Ureter (tissue), 1 donor: ENCODE measurements around the gene CAMK1D. TPM values are rescaled to one million over a fixed set of nuclear protein-coding genes. Genes with fewer than 3 reads are reported as not detected.

Experiments used
- DNase-seq: peaks from one replicate; pipeline ENCODE4 v3.0.0-alpha.2; 2020; ENCODE audit warnings: low spot score
- total RNA-seq: library from RNA; stranded (reverse); gene quantifications from one replicate; pipeline ENCODE4 v1.2.4, GENCODE V29; 2023
- donor health status: DM: yes; HTN: yes; CAD: no.

The CAMK1D gene
- total RNA-seq, 1 donor from 2014 or later, result 25.4 TPM

DNA sequence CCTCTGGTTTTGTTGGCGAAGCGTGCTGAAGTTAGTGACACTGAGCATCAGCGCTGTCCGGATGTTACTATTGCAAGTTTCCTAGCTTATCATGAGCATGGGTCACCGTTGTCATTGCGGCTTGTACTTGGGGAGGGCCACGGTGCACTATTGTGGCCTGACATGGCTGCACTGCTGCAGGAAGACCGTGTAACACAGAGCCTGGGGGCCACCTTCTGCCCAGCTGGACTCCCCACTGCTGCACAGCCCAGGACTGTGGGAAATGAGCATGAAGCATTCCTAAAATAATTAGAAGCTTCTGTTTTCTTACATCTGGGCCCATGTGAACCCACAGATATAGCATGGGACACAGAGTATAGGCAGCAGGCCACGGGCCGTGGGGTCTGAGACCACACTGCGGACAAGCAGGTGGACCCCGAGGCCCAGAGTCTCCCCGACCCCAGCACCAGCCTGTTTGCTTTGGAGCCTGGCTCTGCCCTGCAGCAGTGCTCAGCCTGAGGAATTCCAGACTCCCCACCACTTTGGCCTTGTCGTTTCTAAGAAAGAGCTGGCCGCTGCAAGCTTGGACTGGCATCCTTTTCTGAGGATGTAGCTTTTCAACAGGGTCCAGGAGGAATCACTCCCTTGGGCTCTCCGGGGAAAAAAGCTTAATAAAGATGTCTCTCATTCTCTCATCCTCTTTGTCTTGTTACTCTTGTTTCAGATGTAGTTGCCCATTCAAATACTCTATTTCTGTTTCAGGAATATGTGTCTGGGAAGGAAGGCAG is 473.0 kb downstream of the CAMK1D start:
- DNase-seq, result no peak

DNA sequence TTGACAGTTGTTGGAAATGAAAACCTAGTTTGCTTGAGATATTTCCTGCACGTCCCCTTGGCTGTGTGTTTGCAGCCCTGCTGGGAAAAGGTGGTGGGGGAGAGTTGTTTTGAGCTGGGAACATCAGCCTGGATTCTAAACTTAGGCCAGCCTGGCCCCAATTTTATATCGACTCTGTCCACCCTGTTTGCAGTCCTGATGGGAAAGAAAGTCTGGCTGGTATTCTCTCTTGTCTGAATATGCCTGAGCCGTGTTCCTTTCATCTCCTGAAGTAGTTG is 473.5 kb downstream of the CAMK1D start:
- DNase-seq, result no peak

DNA sequence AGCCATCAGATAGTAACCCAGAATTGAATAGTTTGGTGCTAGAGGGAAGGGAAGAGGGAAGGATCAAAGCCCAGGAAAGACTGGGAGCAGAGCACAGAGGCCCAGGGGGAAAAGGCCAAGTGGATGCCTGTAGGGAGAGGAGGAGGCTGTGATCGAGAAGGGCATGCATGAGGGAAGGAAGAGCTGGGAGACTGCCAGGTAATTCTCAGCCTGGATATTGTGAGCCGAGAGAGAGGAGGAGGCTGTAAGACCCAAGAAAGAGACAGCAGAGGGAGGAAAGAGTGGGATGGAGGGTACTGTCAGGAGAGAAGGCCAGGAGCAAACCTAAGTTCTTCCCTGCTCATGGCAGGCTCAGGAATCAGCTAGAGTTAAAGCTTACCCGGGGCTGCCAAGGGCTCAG is 474.0 kb downstream of the CAMK1D start:
- DNase-seq, result no peak

DNA sequence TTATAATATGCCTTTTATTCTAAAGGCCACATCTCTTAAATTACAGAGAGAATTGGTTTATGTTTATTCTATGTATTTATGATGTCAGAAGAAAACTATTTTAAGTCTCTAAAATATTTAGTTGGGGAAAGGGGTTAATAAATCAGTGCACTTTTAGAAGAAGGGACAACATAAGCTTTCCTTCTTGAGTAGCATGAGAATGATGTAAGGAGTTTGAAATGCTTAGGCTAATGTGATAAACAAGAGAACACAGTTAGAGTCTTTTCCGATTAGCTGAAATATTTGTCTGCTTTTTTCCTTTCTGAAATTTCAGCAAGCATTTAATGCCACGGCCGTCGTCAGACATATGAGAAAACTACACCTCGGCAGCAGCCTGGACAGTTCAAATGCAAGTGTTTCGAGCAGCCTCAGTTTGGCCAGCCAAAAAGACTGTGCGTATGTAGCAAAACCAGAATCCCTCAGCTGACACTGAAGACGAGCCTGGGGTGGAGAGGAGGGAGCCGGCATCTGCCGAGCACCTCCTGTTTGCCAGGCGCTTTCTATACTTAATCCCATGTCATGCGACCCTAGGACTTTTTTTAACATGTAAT is 476.0 kb downstream of the CAMK1D start:
- DNase-seq, result no peak

DNA sequence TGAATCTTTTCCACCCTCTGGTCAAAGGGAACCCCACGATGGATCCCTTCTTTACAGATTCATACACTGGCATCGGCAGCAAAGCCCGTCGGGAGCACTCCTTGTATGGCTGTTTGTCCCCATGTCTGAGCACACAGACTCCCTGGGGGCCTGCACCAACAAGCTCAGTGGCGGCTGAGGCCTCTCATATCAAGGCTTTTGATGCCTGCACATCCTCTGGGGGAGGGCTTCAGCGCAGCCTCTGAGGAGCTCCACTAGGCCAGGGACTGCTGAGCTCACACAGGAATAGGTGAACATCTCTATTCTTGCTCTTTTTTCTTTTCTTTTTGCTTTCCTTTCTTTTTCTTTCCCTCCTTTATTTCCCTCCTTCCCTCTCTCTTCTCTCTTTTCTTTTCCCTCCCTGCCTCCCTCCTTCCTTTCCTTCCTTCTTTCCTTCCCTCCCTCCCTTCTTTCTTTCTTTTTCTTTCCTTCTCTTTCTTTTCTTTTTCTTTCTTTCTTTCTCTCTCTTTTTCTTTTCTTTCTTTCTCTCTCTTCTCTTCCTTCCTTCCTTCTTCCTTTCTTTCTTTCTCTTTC is 477.5 kb downstream of the CAMK1D start:
- DNase-seq, result no peak

DNA sequence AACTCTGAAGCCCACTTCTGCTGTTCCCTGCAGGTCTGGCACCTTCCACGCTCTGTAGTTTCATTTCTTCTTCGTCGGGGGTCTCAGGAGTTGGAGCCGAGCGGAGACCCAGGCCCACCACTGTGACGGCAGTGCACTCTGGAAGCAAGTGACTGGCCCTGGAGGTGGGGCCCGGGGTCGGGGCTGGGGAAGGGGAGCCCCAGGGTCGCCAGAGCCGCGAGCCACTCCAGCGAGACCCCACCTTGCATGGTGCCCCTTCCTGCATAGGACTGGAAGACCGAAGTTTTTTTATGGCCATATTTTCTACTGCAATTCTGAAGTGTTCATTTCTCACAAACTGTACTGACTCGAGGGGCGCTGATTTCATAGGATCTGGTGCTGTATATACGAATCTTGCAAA is 479.4 kb downstream of the CAMK1D start:
- no peak for DNase-seq

DNA sequence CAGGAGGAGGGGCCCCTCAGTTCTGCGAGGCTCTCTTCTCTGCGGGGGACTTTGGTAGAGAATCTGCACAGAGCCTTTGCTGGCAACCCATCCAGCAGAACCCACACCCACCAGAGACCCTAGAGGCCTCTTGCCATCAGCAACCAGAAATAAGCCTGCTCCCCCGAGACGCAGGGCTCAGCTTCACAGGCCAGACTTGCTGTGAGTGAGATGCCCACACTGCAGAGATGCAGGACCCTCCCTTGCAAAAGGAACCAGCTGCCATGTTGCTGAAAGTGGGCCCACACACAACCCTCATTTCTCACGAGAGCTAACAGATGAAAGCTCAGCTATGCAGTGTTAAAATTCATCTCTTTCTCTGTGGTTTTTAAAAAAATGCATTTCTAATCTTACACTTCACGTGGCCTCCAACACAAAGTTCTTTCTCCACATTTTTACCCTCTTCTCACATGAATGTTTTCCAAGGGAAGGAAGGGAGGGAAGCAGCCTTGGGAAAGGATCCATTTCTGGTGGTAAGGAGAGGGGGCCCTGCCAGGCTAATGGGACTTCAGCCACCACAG is 480.6 kb downstream of the CAMK1D start:
- DNase-seq, result no peak

DNA sequence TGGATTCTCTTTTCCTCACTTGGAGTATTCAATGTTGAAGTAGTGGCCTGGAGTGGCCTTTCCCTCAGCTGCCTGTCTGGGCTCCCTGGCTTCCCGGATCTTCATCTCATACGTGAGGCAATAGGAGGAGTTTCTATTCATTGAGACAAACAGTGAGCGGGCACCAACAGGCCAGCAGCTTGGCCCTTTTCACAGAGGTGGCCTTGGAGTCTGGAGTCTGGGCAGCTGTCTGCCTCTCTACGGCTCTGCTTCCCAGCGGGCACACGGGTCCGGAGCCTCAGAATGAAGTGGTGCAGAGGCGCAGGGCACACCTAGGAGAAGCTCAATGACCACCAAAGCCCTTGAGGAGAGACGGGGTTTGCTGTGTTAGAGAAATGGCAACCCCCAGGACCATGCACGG is 482.7 kb downstream of the CAMK1D start:
- DNase-seq, result no peak

DNA sequence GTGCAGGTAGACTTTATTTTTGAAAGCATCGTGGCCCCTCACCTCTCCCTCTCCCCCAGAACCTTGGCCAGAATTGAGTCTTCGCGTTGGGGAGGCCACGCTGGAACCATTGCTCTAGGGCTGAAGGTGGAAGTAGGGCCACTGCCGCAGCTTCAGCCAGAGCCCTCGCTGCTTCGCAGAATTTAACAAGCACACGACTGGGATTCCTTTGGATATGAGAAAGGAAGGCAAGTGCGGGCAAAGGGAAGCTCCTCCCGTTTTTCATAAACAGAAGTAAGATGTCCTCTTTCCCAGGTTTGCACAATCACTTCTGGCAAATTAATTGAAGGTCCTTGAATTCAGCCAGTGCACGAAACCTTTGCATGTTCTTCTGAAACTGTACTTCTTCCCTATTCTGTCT is 484.1 kb downstream of the CAMK1D start:
- DNase-seq, result no peak

DNA sequence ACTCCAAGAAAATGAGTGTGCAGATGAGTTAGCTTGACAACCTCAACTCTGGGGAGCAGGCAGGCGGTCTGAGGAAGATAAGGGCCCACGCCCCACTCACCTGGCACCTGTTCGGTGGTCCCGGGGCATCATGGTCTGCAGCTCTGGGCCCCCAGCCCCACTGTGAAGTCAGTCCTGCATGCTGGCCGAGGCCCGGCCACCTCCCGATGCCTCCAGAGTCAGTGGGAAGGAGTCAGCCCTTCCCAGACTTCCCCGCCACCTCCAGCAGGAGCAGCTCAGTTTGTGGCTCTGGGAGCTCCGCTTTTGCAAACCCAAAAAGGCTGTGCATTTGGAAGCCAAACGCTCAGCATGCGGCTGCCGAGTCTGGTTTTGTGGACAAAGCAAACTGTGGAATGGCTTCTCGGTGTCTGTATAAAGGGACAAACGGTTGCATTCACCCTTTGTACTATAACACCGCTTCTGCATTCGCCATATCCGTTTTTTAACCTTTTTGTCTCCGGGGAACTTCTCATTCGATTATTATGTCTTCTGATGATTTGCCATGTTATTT is 484.8 kb downstream of the CAMK1D start:
- no peak for DNase-seq

DNA sequence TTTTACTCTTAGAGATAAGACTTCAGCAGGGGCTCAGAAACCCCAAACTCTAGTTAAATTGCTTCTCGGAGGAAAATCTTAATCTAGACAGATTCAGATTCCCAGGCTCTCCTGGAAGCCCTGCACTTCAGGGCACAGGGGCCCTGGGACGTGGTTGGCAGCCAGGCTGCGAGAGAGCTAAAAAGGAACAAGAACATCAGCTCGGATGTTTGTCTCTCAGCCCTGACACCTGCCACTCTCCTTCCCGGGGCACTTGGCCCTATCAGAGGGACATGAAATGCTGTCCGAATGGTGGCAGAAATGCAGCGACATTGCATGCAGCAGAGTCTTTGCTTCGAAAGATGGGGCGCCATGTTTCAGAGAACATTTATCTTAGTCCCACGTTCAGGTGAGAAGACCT is 485.4 kb downstream of the CAMK1D start:
- no peak for DNase-seq

DNA sequence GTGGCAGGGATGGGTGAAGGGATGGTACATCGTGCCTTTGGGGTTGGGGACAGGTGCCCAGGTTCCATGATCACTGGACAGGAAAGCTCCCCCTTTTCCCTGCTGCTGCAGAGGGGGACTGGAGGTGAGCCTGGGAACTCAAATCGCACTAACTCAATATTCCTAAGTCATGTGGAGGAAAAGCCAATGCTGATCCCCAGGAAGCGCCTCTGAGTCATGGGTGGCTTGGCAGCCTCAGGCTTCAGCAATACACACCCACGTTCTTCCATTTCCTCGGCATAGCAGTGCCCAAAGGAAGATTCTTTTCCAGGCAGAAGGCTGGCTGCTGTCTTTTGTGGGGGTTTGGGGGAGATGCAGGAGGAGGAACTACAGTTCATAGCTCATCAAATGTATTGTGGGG is 486.4 kb downstream of the CAMK1D start:
- DNase-seq, result no peak

DNA sequence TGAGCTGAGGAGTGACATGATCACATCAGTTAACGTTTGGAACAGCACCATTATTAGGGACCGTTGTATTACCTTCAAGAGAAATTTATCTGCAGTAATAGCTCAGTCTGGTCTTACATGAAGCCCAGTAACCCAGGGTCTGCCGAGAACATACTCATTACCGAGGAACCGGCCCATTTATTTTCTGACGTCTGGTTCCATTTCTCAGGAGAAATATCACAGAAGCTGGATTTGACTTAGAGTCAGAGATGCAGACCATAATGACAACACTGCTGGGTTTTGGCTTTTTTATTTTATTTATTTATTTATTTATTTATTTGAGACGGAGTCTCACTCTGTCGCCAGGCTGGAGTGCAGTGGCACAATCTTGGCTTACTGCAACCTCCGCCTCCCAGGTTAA is 489.0 kb downstream of the CAMK1D start:
- no peak for DNase-seq

DNA sequence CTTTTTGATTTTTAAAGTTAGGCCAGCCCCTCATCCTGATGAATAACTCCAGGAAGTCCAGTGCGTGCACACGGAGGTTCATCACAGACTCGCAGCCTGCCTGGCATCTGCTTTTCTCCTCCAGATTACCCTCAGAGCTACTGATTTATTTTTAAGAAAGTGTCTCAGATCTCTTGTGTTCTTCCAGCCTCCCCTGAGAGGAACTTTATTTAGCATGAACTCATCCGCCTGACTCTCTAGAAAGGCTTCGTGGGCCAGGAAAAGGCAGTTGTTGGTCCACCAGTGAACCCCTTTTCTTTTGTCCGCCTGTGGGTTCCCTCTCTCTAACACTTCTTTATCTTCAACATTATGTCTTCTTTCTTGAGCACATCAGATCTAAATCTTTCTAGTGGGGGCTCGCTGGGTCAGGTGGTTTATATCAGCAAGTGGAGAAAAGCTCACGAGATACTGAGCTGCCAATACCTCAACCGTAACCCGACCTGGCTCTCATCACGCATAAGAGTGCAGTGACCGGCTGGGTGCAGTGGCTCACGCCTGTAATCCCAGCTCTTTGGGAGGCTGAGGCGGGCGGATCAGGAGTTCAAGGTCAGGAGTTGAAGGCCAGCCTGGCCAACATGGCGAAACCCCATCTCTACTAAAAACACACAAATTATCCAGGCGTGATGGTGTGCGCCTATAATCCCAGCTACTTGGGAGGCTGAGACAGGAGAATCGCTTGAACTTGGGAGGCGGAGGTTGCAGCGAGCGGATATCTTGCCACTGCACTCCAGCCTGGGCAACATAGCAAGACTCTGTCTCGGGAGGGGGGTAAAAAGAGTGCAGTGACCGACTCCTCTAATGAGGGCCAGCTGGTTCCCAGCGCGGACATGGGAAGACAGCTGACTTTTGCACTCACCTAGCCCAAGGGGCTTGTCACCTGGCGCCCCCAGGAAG is 489.9 kb downstream of the CAMK1D start:
- DNase-seq, result no peak

DNA sequence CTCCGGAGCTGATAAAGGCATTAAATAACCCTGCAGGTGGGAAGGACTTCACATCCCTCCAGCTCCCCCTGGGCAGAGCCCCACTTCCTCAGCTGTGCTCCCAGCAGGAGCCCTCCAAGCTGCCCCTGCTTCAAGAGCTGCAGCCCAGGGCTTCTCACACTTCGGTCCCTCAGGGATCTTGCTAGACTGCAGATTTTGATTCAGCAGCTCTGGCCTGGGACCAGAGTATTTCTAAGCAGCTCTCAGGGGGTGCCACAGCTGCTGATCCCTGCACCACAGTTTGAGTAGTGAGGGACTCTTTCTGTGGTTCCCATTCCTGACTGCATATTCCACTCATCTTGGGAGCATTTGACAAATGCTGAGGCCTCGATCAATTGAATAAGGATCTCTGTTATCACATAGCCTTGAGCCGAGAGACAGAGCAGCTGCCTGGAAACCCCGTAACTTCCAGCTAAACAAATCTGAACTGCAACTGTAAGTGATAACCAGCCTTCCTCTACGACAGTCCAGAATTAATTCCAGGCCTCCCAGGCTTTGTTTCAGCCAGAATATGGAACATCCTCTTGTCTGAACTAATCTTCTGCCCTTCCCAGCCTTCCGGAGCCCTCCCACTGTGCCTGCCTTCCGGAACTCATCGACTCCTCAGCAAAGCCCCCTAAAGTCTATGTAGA is 490.7 kb downstream of the CAMK1D start:
- no peak for DNase-seq

DNA sequence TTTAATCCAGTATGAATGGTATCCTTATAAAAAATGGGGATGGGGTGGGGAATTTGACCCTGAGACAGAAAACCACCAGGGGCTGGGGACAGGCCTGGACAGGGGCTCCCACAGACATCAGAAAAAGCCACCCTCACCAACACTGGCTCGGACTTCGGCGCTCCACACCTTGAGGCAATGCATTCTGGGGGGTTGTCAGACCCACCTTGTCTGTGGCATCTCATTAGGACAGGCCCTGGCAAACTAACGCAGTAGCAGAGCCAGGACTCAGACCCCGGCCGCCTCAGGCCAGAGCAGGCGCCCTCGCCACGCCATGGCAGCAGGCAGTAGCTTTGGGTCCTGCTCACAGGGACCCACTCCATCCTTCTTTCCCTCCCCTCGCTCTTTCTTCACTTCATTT is 492.1 kb downstream of the CAMK1D start:
- no peak for DNase-seq

DNA sequence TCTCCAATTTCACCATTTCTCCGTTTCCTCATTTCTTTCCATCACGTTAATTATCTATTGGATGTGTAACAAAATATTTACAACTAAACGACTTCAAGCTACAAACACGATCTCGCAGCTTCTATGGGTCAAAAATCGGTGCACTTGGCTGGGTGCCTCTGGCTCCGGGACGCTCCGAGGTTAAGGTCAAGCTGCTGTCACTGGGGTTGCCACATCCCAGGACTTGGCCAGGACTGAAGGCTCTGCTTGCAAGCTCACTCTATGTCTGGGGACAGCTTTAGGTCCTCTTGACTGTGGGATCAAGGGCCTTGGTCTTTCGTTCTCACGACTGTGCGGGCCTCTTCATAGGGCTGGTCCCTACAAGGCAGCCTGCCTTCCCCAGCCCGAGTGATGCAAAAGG is 492.5 kb downstream of the CAMK1D start:
- no peak for DNase-seq

DNA sequence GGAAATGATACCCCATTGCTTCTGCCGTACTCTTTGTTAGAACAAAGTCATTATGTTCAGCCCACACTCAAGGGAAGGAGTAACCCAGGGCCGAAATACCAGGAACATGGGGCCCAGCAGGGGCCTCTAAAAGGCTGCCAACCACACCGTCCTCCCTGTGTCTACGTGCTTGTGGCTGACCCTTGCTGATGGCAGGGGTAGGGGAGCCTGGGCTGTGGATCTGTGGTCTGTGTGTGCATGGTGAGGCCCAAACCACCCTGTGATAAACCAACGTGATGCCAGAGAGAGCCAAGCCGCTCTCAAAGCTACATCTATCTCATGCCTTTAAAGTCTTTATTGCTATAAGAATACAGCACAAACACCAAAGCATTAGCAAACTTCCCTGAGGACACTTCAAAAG is 493.0 kb downstream of the CAMK1D start:
- no peak for DNase-seq

DNA sequence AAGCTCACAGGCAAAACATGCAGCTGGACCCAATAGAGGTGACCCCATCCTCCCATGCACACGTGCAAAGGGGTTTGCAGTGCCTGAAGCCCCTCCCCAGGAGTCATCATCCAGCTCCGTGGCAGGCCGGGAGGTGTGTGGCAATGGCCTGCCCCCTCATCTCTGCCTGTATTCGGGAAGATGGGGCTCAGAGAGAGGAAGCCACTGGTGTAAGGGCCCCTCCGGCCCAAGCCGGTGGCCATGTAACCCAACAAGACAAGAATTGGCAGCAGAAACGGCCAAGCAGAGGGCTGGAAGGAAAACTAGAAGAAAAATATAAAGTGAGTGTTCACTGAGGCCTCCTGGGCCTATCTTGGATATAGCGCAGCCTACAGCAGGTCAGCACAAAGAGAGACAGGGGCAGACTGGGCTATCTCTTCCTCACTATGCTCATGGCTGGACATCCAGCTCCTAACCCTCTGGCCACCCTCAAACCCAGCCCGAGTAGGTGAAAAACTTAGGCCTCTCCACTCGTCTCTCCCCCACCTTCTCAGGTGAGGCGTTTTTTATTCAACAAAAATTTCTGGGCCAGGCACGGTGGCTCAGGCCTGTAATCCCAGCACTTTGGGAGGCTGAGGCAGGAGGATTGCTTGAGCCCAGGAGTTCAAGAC is 494.1 kb downstream of the CAMK1D start:
- DNase-seq, result no peak

DNA sequence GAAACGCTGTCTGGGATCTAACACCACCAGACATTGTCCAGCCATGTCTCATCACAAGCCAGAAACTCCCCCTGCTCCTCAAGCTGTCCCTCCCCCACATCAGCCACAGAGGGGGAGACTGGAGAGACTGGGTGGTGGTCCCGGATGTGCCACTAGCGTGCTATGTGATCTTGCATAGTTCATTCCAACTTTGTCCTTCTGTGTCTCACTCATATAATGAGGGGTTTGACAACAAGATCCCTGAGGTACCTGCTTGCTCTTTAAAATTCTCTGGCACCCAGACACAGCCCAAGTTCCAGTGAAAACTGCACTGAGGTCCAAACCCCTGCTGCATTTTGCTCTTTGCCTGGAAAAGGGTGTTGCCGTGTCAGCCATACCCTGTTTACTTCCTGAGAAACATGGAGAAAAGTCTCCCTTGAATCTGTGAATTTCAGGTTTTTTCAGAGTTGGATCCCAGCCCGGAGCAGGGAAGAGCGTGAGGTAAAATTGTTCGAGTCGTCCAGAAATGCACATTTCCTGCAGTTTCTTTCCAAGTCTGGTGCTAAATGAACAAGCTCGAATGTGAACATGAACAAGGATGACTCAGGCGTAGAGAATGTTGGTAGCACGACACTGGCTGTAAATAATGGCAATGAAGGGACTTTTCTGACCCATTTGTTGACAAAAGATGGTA is 495.6 kb downstream of the CAMK1D start:
- DNase-seq, result peak; percentile 59
